Measurements from ENCODE around the gene PLK5. TPM values are rescaled to one million over a fixed set of nuclear protein-coding genes. Genes with fewer than 3 reads are reported as not detected.

The PLK5 gene
- total RNA-seq, 4 donors from 2014 or later = 0.17 TPM; not detected in 3

DNA sequence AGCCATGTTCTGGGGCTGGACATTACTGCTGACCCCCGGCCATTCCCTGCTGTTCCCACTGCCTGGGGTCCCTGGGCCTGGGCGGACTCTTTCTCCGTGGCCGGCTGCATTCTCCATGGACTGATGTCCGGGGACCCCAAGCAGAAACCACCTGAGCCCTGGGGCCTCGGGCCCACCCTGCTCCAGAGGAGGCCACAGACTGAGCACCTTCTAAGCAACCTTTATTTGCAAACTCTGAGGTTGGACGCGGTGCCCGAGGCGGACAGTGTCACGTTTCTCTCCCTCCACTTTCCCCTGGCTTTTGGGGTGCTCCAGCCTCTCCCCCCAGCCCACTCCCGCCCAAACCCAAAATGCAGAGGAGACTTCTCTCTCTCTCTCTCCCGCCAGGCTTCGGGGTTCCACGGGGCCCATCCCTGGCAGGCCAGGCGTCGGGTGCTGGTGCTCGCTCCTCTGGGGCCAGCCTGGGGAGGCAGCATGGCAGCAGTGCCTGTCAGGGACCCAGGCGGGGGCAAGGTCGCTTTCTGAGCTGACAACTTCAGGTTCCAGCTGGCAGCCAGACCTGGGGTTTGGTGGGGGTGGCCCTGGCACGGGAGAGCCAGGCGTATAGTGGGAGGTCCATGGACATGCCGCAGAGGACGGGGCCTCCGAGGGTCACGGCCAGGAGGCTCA is 42.5 kb upstream of the PLK5 start:
- no peak overlapping the region for H3K4me3 ChIP-seq
- H3K9me3 ChIP-seq = no peaks in the 10 kb centered on the region
- TF ChIP-seq POLR2A (IDR thresholded peaks at IDR 0.05; ENCODE audit: low read depth) = no peak
- no peak for TF ChIP-seq POLR2AphosphoS5 (IDR thresholded peaks at IDR 0.05)
- TF ChIP-seq, protein P1, sequence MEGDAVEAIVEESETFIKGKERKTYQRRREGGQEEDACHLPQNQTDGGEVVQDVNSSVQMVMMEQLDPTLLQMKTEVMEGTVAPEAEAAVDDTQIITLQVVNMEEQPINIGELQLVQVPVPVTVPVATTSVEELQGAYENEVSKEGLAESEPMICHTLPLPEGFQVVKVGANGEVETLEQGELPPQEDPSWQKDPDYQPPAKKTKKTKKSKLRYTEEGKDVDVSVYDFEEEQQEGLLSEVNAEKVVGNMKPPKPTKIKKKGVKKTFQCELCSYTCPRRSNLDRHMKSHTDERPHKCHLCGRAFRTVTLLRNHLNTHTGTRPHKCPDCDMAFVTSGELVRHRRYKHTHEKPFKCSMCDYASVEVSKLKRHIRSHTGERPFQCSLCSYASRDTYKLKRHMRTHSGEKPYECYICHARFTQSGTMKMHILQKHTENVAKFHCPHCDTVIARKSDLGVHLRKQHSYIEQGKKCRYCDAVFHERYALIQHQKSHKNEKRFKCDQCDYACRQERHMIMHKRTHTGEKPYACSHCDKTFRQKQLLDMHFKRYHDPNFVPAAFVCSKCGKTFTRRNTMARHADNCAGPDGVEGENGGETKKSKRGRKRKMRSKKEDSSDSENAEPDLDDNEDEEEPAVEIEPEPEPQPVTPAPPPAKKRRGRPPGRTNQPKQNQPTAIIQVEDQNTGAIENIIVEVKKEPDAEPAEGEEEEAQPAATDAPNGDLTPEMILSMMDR (IDR thresholded peaks at IDR 0.05) = no peak
- no peak for TF ChIP-seq EP300 (IDR thresholded peaks at IDR 0.05)
- no peak overlapping the region for H3K27ac ChIP-seq (replicated peaks in 1 of 4)
- WGBS = 89% methylated on average over 19 of the region's 26 CpGs
- H3K4me1 ChIP-seq = peaks cover 15 to 30% (median 28%) of the 10 kb centered on the region in 4 donors
- peaks cover 0 to 11% (median under 1%) of the 10 kb centered on the region in 4 donors for H3K36me3 ChIP-seq
- no peaks in the 10 kb centered on the region for H3K27me3 ChIP-seq
- intact Hi-C loops (cut with DNase I) = no loop called here
- DNase-seq (ENCODE audit: extremely low spot score) = no peak

DNA sequence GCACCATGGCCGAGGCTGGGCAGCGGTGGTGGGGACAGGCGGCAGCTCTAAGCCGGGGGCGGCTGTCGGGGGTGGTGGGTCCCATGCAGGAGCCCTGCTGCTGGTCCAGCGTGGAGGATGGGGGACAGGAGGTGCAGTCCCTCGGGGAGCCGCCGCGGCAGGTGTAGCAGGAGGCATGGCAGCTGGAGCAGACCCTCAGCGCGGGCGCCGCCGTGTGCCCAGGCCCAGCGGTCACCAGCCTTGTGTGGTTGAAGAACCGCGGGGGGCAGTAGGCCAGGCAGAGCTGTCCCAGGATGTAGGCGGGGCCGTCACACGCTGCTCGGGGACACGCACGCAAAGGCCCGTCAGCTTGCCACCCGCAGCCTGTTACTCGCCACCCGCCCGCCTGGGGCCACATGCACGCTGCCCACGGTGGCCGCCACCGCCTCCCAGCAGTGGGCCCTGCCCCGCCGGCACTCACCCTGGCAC is 42.0 kb upstream of the PLK5 start:
- 92% methylated on average over 14 of the region's 36 CpGs for WGBS
- Histone ChIP-seq H3K9me3 (no peaks in the 10 kb centered on the region), H3K36me3 (peaks cover 0 to 5% (median 0%) of the 10 kb centered on the region in 4 donors), H3K27ac (replicated peaks in 1 of 4) (no peak overlapping the region), H3K4me3 (no peak overlapping the region), H3K4me1 (peaks cover 15 to 27% (median 27%) of the 10 kb centered on the region in 4 donors), H3K27me3 (no peaks in the 10 kb centered on the region)
- intact Hi-C loops (cut with DNase I) = no loop called here
- DNase-seq (ENCODE audit: extremely low spot score) = no peak
- TF ChIP-seq POLR2AphosphoS5 (IDR thresholded peaks at IDR 0.05) = no peak
- TF ChIP-seq, protein P1 (IDR thresholded peaks at IDR 0.05) = no peak
- TF ChIP-seq POLR2A (IDR thresholded peaks at IDR 0.05; ENCODE audit: low read depth) = no peak
- TF ChIP-seq EP300 (IDR thresholded peaks at IDR 0.05) = no peak

DNA sequence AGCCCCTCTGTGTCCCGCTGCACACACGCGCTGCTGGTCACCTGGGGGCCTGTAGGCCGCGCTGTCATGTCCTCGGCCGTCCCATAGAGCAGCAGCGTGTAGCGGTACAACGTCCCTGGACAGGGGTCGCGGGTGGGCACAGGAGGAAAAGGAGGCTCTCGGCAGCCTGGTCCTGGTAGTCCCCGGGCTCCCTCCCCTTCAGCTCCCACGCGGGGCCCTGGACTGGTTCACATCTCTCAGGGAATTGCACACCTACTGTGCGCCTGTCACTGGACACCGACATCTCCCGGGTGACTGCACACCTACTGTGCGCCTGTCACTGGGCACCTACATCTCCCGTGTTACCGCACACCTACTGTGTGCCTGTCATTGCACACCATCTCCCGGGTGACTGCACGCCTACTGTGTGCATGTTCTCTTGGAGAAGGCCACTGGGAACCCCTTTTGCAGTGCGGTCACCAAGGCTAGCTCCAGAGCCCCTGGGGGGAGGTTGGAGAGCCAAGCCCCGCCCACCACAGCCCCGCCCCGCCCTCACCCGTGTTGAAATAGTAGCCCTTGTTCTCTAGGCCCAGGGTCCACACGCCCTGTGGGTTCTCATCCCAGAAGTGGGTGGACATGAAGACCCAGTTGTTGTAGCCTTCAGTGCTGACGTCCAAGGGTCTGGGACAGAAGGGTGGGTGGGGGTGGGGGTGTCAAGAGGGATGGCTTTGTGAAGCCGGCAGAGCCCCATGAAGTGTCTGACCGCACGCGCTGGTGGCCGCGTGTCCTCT is 41.3 kb upstream of the PLK5 start:
- Histone ChIP-seq H3K4me3 (no peak overlapping the region), H3K36me3 (no peaks in the 10 kb centered on the region), H3K27me3 (no peaks in the 10 kb centered on the region), H3K27ac (replicated peaks in 1 of 4) (no peak overlapping the region), H3K4me1 (peaks cover 15 to 21% (median 20%) of the 10 kb centered on the region in 4 donors), H3K9me3 (no peaks in the 10 kb centered on the region)
- DNase-seq (ENCODE audit: extremely low spot score) = no peak
- WGBS = 79% methylated on average over 14 of the region's 37 CpGs
- intact Hi-C loops (cut with DNase I) = no loop called here
- TF ChIP-seq POLR2A (IDR thresholded peaks at IDR 0.05; ENCODE audit: low read depth) (no peak), POLR2AphosphoS5 (IDR thresholded peaks at IDR 0.05) (no peak), EP300 (IDR thresholded peaks at IDR 0.05) (no peak)
- TF ChIP-seq, protein P1 (IDR thresholded peaks at IDR 0.05) = no peak

DNA sequence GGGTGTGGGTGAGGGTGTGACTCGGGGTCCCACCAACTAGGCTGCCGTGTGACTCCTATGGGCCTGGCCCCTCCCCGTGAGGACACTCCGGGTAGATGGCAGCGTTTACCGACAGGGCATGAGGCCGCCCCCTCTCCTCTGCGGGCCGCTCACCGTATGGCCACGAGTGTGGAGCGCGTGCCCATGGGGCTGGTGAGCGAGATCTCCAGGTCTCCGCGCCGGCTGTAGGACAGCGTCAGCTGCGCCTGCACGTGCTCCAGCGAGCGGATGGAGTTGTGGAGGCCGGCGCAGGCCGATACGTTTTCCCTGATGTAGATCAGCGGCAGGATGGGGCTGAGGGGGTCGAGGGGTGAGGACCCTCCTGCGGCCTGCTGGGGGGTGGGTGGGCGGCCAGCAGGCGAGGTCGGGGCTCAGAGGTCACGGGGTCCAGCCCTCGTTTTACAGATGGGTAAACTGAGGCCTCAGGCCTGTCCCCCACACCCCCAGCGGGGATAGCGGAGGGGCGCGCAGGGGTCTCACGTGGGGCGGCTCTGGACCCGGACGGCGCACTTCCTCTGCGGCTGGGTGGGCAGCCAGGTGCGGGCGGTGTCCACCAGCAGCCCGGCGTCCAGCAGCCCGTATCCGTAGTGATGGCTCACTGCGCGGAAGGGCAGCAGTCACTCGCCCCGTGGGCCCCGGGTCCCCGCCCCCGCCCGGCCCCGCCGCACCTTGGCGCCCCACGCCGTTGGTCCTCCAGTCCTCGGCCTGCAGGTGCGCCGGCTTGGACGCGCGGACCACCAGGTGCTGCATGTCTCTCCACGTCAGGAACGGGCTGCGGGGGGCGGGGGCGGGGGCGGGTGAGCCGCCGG is 40.5 kb upstream of the PLK5 start:
- WGBS = 88% methylated on average over 21 of the region's 77 CpGs
- no peaks in the 10 kb centered on the region for H3K27me3 ChIP-seq

More for the DNA sequence above, 40.5 kb upstream of the PLK5 start:
- peaks cover 8 to 13% (median 12%) of the 10 kb centered on the region in 4 donors for H3K4me1 ChIP-seq
- intact Hi-C loops (cut with DNase I) = no loop called here
- no peak overlapping the region for H3K4me3 ChIP-seq
- no peak overlapping the region for H3K27ac ChIP-seq (replicated peaks in 1 of 4)
- H3K9me3 ChIP-seq = no peaks in the 10 kb centered on the region
- TF ChIP-seq, protein P1 (IDR thresholded peaks at IDR 0.05) = no peak
- no peak for TF ChIP-seq EP300 (IDR thresholded peaks at IDR 0.05)
- no peak for TF ChIP-seq POLR2A (IDR thresholded peaks at IDR 0.05; ENCODE audit: low read depth)
- no peak for TF ChIP-seq POLR2AphosphoS5 (IDR thresholded peaks at IDR 0.05)
- no peaks in the 10 kb centered on the region for H3K36me3 ChIP-seq
- DNase-seq (ENCODE audit: extremely low spot score) = no peak

Measured in esophagus muscularis mucosa (tissue), 4 donors.